OCI-LY1 (cell line): ENCODE data around the gene ASB10.

Source experiments
- CTCF ChIP-seq: fragments of 200-600 bp; sonication (generic), shearing (Covaris generic); IDR thresholded peaks from 2 replicates; pipeline ENCODE4 v1.5.1; 2017; ENCODE audit warnings: mild to moderate bottlenecking, antibody characterized with exemption, low read length, moderate library complexity, mixed read lengths
- EZH2 ChIP-seq: fragments of 200-600 bp; sonication (generic), shearing (Covaris generic); IDR thresholded peaks from 2 replicates; pipeline ENCODE4 v1.8.0; 2017; ENCODE audit warnings: borderline replicate concordance, mixed run types, mild to moderate bottlenecking, antibody characterized with exemption, low read length, moderate library complexity, mixed read lengths

GRCh38 chr7:151167197-151167961 lies 19.7 kb downstream of the ASB10 start, which contains the start of gene GBX1:
- no peak for TF ChIP-seq CTCF
- no peak for TF ChIP-seq EZH2
